Measurements from ENCODE around the gene TMTC1.

TMTC1 gene

GRCh38 chr12:29690728-29691127, 93.0 kb downstream of the TMTC1 start:
- Histone ChIP-seq H3K4me3 (ENCODE audit: low read length) (no peak overlapping the region), H3K4me1 (ENCODE audit: control insufficient read depth, insufficient read depth, low read length) (no peaks in the 10 kb centered on the region), H3K27me3 (replicated peaks; ENCODE audit: control insufficient read depth, insufficient read depth, low read length) (no peaks in the 10 kb centered on the region), H3K36me3 (ENCODE audit: control insufficient read depth, insufficient read depth, low read length, severe bottlenecking) (no peaks in the 10 kb centered on the region), H3K9ac (ENCODE audit: low read length) (no peak overlapping the region), H3K9me3 (ENCODE audit: control insufficient read depth, low read length) (no peaks in the 10 kb centered on the region)
- no peak for DNase-seq (ENCODE audit: low read depth)

- DNase-seq (ENCODE audit: low read depth) = no peak
- Histone ChIP-seq H3K27me3 (replicated peaks; ENCODE audit: control insufficient read depth, insufficient read depth, low read length) (no peaks in the 10 kb centered on the region), H3K4me3 (ENCODE audit: low read length) (no peak overlapping the region), H3K9me3 (ENCODE audit: control insufficient read depth, low read length) (no peaks in the 10 kb centered on the region), H3K4me1 (ENCODE audit: control insufficient read depth, insufficient read depth, low read length) (peaks cover 9% of the 10 kb centered on the region), H3K36me3 (ENCODE audit: control insufficient read depth, insufficient read depth, low read length, severe bottlenecking) (no peaks in the 10 kb centered on the region), H3K9ac (ENCODE audit: low read length) (no peak overlapping the region)
Observed at GRCh38 chr12:29688914-29689313, 94.8 kb downstream of the TMTC1 start.

DNA sequence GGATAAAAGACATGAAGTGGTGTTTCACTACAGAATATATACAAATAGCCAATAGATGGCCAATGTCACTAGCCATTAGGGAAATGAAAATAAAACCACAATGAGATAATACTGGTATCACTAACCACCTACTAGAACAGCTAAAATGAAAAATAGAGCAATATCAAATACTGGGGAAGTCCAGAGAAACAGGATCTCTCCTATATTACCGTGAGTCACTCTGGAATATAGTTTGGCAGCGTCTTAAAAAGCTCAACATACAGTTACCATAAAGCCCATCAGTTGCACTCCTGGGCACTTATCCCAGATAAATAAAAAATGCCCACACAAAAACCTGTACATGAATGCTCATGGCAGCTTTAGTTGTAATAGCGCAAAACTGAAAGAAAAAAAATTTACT, 101.7 kb downstream of the TMTC1 start:
- no peak overlapping the region for H3K9ac ChIP-seq (ENCODE audit: low read length)
- H3K27me3 ChIP-seq (replicated peaks; ENCODE audit: control insufficient read depth, insufficient read depth, low read length) = no peaks in the 10 kb centered on the region
- peaks cover 9% of the 10 kb centered on the region for H3K4me1 ChIP-seq (ENCODE audit: control insufficient read depth, insufficient read depth, low read length)
- H3K9me3 ChIP-seq (ENCODE audit: control insufficient read depth, low read length) = no peaks in the 10 kb centered on the region
- no peak overlapping the region for H3K4me3 ChIP-seq (ENCODE audit: low read length)
- H3K36me3 ChIP-seq (ENCODE audit: control insufficient read depth, insufficient read depth, low read length, severe bottlenecking) = no peaks in the 10 kb centered on the region
- DNase-seq (ENCODE audit: low read depth) = no peak

DNA sequence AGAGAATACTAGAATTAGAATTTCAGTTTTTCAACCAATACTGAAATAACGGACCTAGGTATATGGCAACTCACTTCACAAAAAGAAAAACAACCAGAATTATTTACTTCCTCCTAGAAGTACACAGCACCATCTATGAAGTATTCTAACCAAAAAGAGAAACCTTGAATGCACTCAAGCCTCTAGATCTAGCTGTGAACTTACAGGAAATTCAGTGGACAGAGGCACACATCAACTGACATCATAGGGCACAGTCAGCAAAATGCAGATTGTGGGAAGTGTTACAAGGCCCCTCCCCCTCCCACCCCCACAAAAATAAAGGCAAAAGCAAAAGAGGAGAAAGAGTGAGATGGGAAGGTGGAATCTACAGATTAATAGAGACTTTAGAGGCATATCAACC, 102.4 kb downstream of the TMTC1 start:
- Histone ChIP-seq H3K36me3 (ENCODE audit: control insufficient read depth, insufficient read depth, low read length, severe bottlenecking) (no peaks in the 10 kb centered on the region), H3K4me3 (ENCODE audit: low read length) (no peak overlapping the region), H3K9me3 (ENCODE audit: control insufficient read depth, low read length) (no peaks in the 10 kb centered on the region), H3K4me1 (ENCODE audit: control insufficient read depth, insufficient read depth, low read length) (peaks cover 9% of the 10 kb centered on the region), H3K27me3 (replicated peaks; ENCODE audit: control insufficient read depth, insufficient read depth, low read length) (no peaks in the 10 kb centered on the region), H3K9ac (ENCODE audit: low read length) (no peak overlapping the region)
- DNase-seq (ENCODE audit: low read depth) = no peak

DNA sequence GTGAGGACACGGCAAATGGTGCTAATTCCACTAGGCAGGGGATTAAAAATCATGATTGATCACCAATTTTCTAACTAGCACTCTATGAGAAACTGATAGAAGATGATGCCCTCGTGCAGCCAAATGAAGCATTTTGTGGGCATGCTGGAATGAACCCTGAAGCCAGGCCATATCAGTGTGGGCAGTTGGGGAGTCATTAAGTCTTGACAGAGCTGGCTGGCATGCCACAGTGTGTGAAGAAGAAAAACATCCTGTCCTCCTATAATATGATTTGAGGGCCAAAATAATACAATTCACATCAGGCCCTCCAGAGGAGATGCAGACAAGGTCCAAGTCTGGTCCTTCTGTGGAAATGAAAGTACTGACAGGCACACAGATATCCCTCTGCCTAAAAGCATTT, 107.1 kb downstream of the TMTC1 start:
- Histone ChIP-seq H3K4me1 (ENCODE audit: control insufficient read depth, insufficient read depth, low read length) (no peaks in the 10 kb centered on the region), H3K4me3 (ENCODE audit: low read length) (no peak overlapping the region), H3K27me3 (replicated peaks; ENCODE audit: control insufficient read depth, insufficient read depth, low read length) (no peaks in the 10 kb centered on the region), H3K9ac (ENCODE audit: low read length) (no peak overlapping the region), H3K36me3 (ENCODE audit: control insufficient read depth, insufficient read depth, low read length, severe bottlenecking) (no peaks in the 10 kb centered on the region), H3K9me3 (ENCODE audit: control insufficient read depth, low read length) (no peaks in the 10 kb centered on the region)
- no peak for DNase-seq (ENCODE audit: low read depth)

DNA sequence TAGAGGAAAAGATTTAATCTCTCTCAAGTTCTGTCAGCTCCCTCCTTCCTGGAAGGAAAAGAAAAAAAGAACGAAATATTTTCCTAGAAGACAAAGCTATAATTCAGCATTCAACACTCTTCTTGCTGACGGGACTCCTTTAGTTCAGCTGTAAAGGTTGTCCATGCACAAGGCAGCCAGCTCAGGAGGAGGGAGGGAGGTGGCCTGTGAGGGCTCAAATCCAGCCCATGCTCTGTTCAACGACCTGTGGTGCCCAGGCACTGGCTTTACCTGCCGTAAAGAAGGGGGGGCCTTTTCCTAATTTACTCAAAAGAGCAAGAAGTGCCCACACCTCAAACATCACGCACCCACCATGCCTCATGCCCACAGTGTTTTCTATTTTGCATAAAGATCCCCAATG, 109.3 kb downstream of the TMTC1 start:
- H3K9me3 ChIP-seq (ENCODE audit: control insufficient read depth, low read length) = no peaks in the 10 kb centered on the region
- no peak overlapping the region for H3K4me3 ChIP-seq (ENCODE audit: low read length)
- H3K4me1 ChIP-seq (ENCODE audit: control insufficient read depth, insufficient read depth, low read length) = no peaks in the 10 kb centered on the region
- no peaks in the 10 kb centered on the region for H3K27me3 ChIP-seq (replicated peaks; ENCODE audit: control insufficient read depth, insufficient read depth, low read length)
- H3K36me3 ChIP-seq (ENCODE audit: control insufficient read depth, insufficient read depth, low read length, severe bottlenecking) = no peaks in the 10 kb centered on the region
- DNase-seq (ENCODE audit: low read depth) = no peak
- no peak overlapping the region for H3K9ac ChIP-seq (ENCODE audit: low read length)

DNA sequence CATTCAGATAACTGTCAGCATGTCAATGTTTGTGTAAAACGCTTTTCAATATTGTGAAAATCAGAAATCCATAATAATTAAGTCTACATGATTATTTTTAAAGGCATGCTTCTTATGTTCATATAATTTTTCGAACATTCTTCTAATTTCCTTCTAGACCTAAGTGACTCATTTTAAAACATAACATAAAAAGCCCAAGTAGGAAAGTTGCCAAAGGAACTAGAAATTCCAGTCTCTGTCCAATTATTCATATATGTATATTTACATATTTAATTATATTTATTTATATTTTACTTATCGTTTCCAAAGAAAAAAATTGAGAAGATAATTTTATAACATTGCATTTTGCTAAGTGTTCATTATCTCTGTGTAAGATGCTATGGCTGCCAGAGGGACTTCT, 110.4 kb downstream of the TMTC1 start:
- Histone ChIP-seq H3K4me1 (ENCODE audit: control insufficient read depth, insufficient read depth, low read length) (no peaks in the 10 kb centered on the region), H3K9ac (ENCODE audit: low read length) (no peak overlapping the region), H3K9me3 (ENCODE audit: control insufficient read depth, low read length) (no peaks in the 10 kb centered on the region), H3K4me3 (ENCODE audit: low read length) (no peak overlapping the region), H3K27me3 (replicated peaks; ENCODE audit: control insufficient read depth, insufficient read depth, low read length) (no peaks in the 10 kb centered on the region), H3K36me3 (ENCODE audit: control insufficient read depth, insufficient read depth, low read length, severe bottlenecking) (no peaks in the 10 kb centered on the region)
- peak; percentile 52 for DNase-seq (ENCODE audit: low read depth)

GRCh38 chr12:29672580-29672979, 111.2 kb downstream of the TMTC1 start:
- Histone ChIP-seq H3K4me3 (ENCODE audit: low read length) (no peak overlapping the region), H3K4me1 (ENCODE audit: control insufficient read depth, insufficient read depth, low read length) (no peaks in the 10 kb centered on the region), H3K27me3 (replicated peaks; ENCODE audit: control insufficient read depth, insufficient read depth, low read length) (no peaks in the 10 kb centered on the region), H3K9me3 (ENCODE audit: control insufficient read depth, low read length) (no peaks in the 10 kb centered on the region), H3K9ac (ENCODE audit: low read length) (no peak overlapping the region), H3K36me3 (ENCODE audit: control insufficient read depth, insufficient read depth, low read length, severe bottlenecking) (no peaks in the 10 kb centered on the region)
- DNase-seq (ENCODE audit: low read depth) = no peak

DNA sequence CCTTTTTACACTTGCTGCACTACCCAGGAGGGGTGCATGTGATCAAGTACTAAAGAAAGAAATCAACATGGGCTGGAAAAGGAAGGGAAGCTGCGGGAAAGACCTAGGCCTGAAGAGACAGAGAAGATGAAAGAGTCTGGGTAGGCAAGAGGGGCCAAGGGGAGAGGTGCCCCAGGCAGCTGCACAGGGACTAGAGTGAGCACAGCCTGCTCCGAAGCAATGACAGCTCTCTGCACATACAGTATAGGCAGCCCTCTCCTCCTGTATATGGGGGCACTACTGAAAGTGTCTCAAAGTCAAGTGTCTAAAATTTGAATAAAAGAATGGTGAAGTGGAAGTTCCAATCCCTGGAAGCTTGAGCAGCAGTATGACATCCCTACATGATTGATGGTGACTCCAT, 112.0 kb downstream of the TMTC1 start:
- Histone ChIP-seq H3K27me3 (replicated peaks; ENCODE audit: control insufficient read depth, insufficient read depth, low read length) (no peaks in the 10 kb centered on the region), H3K4me1 (ENCODE audit: control insufficient read depth, insufficient read depth, low read length) (no peaks in the 10 kb centered on the region), H3K4me3 (ENCODE audit: low read length) (no peak overlapping the region), H3K9ac (ENCODE audit: low read length) (no peak overlapping the region), H3K36me3 (ENCODE audit: control insufficient read depth, insufficient read depth, low read length, severe bottlenecking) (no peaks in the 10 kb centered on the region), H3K9me3 (ENCODE audit: control insufficient read depth, low read length) (no peaks in the 10 kb centered on the region)
- no peak for DNase-seq (ENCODE audit: low read depth)

DNA sequence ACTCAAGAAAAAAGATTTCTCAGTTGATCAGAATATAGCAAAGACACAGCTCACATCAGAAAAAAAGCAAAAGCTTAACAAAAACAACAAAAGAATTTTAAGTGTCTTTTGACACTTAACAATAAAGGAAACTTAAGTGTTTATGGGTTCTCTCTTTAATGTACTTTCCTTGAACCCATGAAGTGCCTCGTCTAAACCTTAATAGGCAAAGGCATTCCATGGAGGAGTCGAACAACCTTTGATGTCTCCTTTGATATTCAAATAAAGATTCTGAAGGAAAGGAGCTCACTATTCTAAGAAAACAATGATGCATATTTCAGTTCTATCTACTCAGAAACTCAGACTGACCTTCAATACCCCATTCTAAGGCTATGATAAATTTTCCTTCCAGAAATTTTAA, 116.7 kb downstream of the TMTC1 start:
- H3K4me1 ChIP-seq (ENCODE audit: control insufficient read depth, insufficient read depth, low read length) = no peaks in the 10 kb centered on the region
- no peaks in the 10 kb centered on the region for H3K36me3 ChIP-seq (ENCODE audit: control insufficient read depth, insufficient read depth, low read length, severe bottlenecking)
- no peak overlapping the region for H3K4me3 ChIP-seq (ENCODE audit: low read length)
- DNase-seq (ENCODE audit: low read depth) = no peak
- H3K9me3 ChIP-seq (ENCODE audit: control insufficient read depth, low read length) = no peaks in the 10 kb centered on the region
- no peaks in the 10 kb centered on the region for H3K27me3 ChIP-seq (replicated peaks; ENCODE audit: control insufficient read depth, insufficient read depth, low read length)
- H3K9ac ChIP-seq (ENCODE audit: low read length) = no peak overlapping the region

DNA sequence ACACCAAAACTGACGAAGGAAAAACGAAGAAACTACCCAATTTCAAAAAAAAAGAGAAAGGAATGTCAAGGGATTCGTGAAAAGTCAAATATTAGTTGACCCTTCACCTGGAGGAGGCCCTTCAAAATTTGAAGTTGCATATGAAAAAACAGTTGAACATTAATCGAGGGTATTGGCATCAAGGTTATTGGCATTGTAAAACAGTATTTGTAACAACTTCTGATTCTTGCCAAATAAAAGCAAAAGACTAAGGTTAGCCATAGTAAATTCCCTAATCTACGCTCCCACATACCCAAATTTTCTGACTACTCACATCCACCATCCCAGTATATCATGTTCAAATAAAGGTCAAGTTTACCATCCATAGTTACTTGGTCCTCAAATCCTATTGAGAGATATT, 118.6 kb downstream of the TMTC1 start:
- no peaks in the 10 kb centered on the region for H3K27me3 ChIP-seq (replicated peaks; ENCODE audit: control insufficient read depth, insufficient read depth, low read length)
- H3K4me1 ChIP-seq (ENCODE audit: control insufficient read depth, insufficient read depth, low read length) = no peaks in the 10 kb centered on the region
- H3K4me3 ChIP-seq (ENCODE audit: low read length) = no peak overlapping the region
- no peak overlapping the region for H3K9ac ChIP-seq (ENCODE audit: low read length)
- no peak for DNase-seq (ENCODE audit: low read depth)
- no peaks in the 10 kb centered on the region for H3K9me3 ChIP-seq (ENCODE audit: control insufficient read depth, low read length)
- no peaks in the 10 kb centered on the region for H3K36me3 ChIP-seq (ENCODE audit: control insufficient read depth, insufficient read depth, low read length, severe bottlenecking)

- DNase-seq (ENCODE audit: low read depth) = no peak
- H3K9me3 ChIP-seq (ENCODE audit: control insufficient read depth, low read length) = no peaks in the 10 kb centered on the region
- no peak overlapping the region for H3K4me3 ChIP-seq (ENCODE audit: low read length)
- no peak overlapping the region for H3K9ac ChIP-seq (ENCODE audit: low read length)
- no peaks in the 10 kb centered on the region for H3K27me3 ChIP-seq (replicated peaks; ENCODE audit: control insufficient read depth, insufficient read depth, low read length)
- H3K4me1 ChIP-seq (ENCODE audit: control insufficient read depth, insufficient read depth, low read length) = no peaks in the 10 kb centered on the region
- H3K36me3 ChIP-seq (ENCODE audit: control insufficient read depth, insufficient read depth, low read length, severe bottlenecking) = peaks cover 7% of the 10 kb centered on the region
Observed at GRCh38 chr12:29662734-29663323, 120.9 kb downstream of the TMTC1 start.
